Stimulated activated naive CD4-positive, alpha-beta T cell treated with Interleukin-2 at 50 U/mL for 16 hours (primary cell): ENCODE data around the gene IKZF1.
A peak's percentile ranks its signal among the peaks of the same experiment; 100 is the strongest.

Source experiments
- DNase-seq: peaks from one replicate; lab custom pipeline; 2025; lab: John Stamatoyannopoulos, UW

Gene IKZF1

GRCh38 chr7:50304129-50304910 lies at the start of gene IKZF1:
IKZF1 (plus strand) TSS chr7:50304716; CDS start chr7:50319062, 14,346 bp downstream.
- peak; percentile 60 for DNase-seq

- peak; percentile 23 for DNase-seq
These were observed 42.9 kb upstream of the IKZF1 start for GRCh38 chr7:50261593-50261992.

- no peak for DNase-seq
These were observed 42.1 kb upstream of the IKZF1 start for GRCh38 chr7:50262446-50262845.

GRCh38 chr7:50262916-50263690 lies 41.4 kb upstream of the IKZF1 start:
- no peak for DNase-seq

GRCh38 chr7:50264908-50265307 lies 39.6 kb upstream of the IKZF1 start:
- DNase-seq: peak; percentile 44

GRCh38 chr7:50265968-50266634 lies 38.4 kb upstream of the IKZF1 start:
- no peak for DNase-seq

GRCh38 chr7:50266635-50267386 lies 37.7 kb upstream of the IKZF1 start:
- DNase-seq: peak; percentile 74

- DNase-seq: no peak
These were observed 36.9 kb upstream of the IKZF1 start for GRCh38 chr7:50267525-50268041.

GRCh38 chr7:50268223-50268622 lies 36.3 kb upstream of the IKZF1 start:
- DNase-seq: no peak

GRCh38 chr7:50268990-50269389 lies 35.5 kb upstream of the IKZF1 start:
- DNase-seq: no peak

GRCh38 chr7:50270531-50271018 lies 33.9 kb upstream of the IKZF1 start:
- no peak for DNase-seq

GRCh38 chr7:50272808-50273207 lies 31.7 kb upstream of the IKZF1 start:
- no peak for DNase-seq

GRCh38 chr7:50273301-50273700 lies 31.2 kb upstream of the IKZF1 start:
- DNase-seq: no peak

GRCh38 chr7:50273870-50274269 lies 30.6 kb upstream of the IKZF1 start:
- no peak for DNase-seq

GRCh38 chr7:50274361-50274760 lies 30.2 kb upstream of the IKZF1 start:
- DNase-seq: no peak

GRCh38 chr7:50275430-50275829 lies 29.1 kb upstream of the IKZF1 start:
- DNase-seq: no peak

GRCh38 chr7:50276483-50276882 lies 28.0 kb upstream of the IKZF1 start:
- DNase-seq: no peak

- DNase-seq: no peak
These were observed 26.4 kb upstream of the IKZF1 start for GRCh38 chr7:50278120-50278519.

GRCh38 chr7:50281680-50282445 lies 22.7 kb upstream of the IKZF1 start:
- no peak for DNase-seq

GRCh38 chr7:50282813-50283605 lies 21.5 kb upstream of the IKZF1 start:
- DNase-seq: no peak
